SK-N-SH (cell line): ENCODE data around the gene CYP51A1. TPM values are rescaled to one million over a fixed set of nuclear protein-coding genes. Genes with fewer than 3 reads are reported as not detected.

Source experiments
- CTCF ChIA-PET: fragments of 300-600, 350-600 bp; formaldehyde crosslinking; extraction: SDS; loops from one replicate; lab custom pipeline; 2021; lab: Yijun Ruan, JAX
- POLR2A ChIA-PET: fragments of 350-600 bp; sonication (Branson Sonifier 250); formaldehyde crosslinking; extraction: SDS; loops from one replicate; lab custom pipeline; 2020; ENCODE audit warnings: antibody characterized with exemption, inconsistent platforms; lab: Yijun Ruan, JAX
- DNase-seq: peaks from one replicate; pipeline ENCODE4 v3.0.0; 2012
- H2AFZ ChIP-seq: fragments of 200-600 bp; sonication (generic); 2 replicates; pipeline ENCODE4 v1.8.1; 2016; ENCODE audit warnings: antibody characterized with exemption, mild to moderate bottlenecking, low read depth
- H3F3A ChIP-seq: fragments of 200-600 bp; sonication (generic); replicated peaks from 2 replicates; pipeline ENCODE3; 2016; ENCODE audit warnings: antibody characterized with exemption, mild to moderate bottlenecking; ENCODE audit not compliant: insufficient read depth
- H3K27ac ChIP-seq, 2 experiments: fragments of 200-500 bp in 1 of 2; fragments of 200-600 bp in 1 of 2; sonication (Bioruptor generic) in 1 of 2; sonication (generic), shearing (Covaris generic) in 1 of 2; 2 replicates each; pipeline versions ENCODE4 v1.5.1 to v1.6.1; 2014 to 2016; ENCODE audit warnings: low read depth in 2 of 2, inconsistent platforms in 1 of 2, low read length in 1 of 2, mild to moderate bottlenecking in 1 of 2, mixed read lengths in 1 of 2
- H3K27me3 ChIP-seq: fragments of 200-600 bp; sonication (generic), shearing (Covaris generic); 2 replicates; pipeline ENCODE4 v1.6.1; 2016; ENCODE audit warnings: mixed run types; ENCODE audit not compliant: insufficient read depth
- H3K36me3 ChIP-seq, 2 experiments: fragments of 200-500 bp in 1 of 2; fragments of 200-600 bp in 1 of 2; sonication (Bioruptor generic) in 1 of 2; sonication (generic) in 1 of 2; replicated peaks in 1 of 2; 2 replicates each; pipeline versions ENCODE3 to v1.5.1; 2014 to 2016; ENCODE audit warnings: low read length in 1 of 2, mild to moderate bottlenecking in 1 of 2; ENCODE audit not compliant: insufficient read depth in 2 of 2, control insufficient read depth in 1 of 2
- H3K4me1 ChIP-seq, 2 experiments: fragments of 200-500 bp in 1 of 2; fragments of 200-600 bp in 1 of 2; sonication (Bioruptor generic) in 1 of 2; sonication (generic), shearing (Covaris generic) in 1 of 2; 2 replicates each; pipeline versions ENCODE4 v1.5.1 to v1.6.1; 2014 to 2016; ENCODE audit warnings: low read depth in 1 of 2, low read length in 1 of 2, mixed run types in 1 of 2; ENCODE audit not compliant: insufficient read depth in 2 of 2, control insufficient read depth in 1 of 2
- H3K4me2 ChIP-seq: fragments of 200-600 bp; sonication (generic), shearing (Covaris generic); 2 replicates; pipeline ENCODE4 v1.6.1; 2017; ENCODE audit warnings: mixed run types
- H3K4me3 ChIP-seq, 2 experiments: fragments of 200-500 bp in 1 of 2; fragments of 200-600 bp in 1 of 2; sonication (Bioruptor generic) in 1 of 2; sonication (generic), shearing (Covaris generic) in 1 of 2; 2 replicates each; pipeline versions ENCODE4 v1.5.1 to v1.8.1; 2014 to 2016; ENCODE audit warnings: low read depth in 2 of 2, inconsistent platforms in 1 of 2, low read length in 1 of 2, mild to moderate bottlenecking in 1 of 2, mixed read lengths in 1 of 2, moderate library complexity in 1 of 2
- H3K79me2 ChIP-seq: fragments of 200-600 bp; sonication (generic); 2 replicates; pipeline ENCODE4 v1.8.1; 2017; ENCODE audit warnings: mild to moderate bottlenecking; ENCODE audit not compliant: insufficient read depth
- H3K9ac ChIP-seq: fragments of 200-600 bp; sonication (generic); 2 replicates; pipeline ENCODE4 v1.6.1; 2017; ENCODE audit warnings: mixed run types
- H3K9me2 ChIP-seq: fragments of 200-600 bp; sonication (generic); 2 replicates; pipeline ENCODE4 v1.6.1; 2017; ENCODE audit warnings: mixed run types
- H3K9me3 ChIP-seq: fragments of 200-600 bp; sonication (generic); 2 replicates; pipeline ENCODE4 v1.6.1; 2017; ENCODE audit warnings: mixed run types, mild to moderate bottlenecking, moderate library complexity
- H4K20me1 ChIP-seq: fragments of 200-600 bp; sonication (generic); 2 replicates; pipeline ENCODE4 v1.6.1; 2017; ENCODE audit warnings: mild to moderate bottlenecking, mixed run types; ENCODE audit not compliant: insufficient read depth
- CTCF ChIP-seq: fragments of 200-600 bp; sonication (generic); IDR thresholded peaks from 2 replicates; pipeline ENCODE4 v1.6.1; 2017; ENCODE audit warnings: antibody characterized with exemption, mild to moderate bottlenecking, moderate library complexity
- EP300 ChIP-seq, 2 experiments: IDR thresholded peaks; 2 replicates each; pipeline versions ENCODE4 v1.4.0 to v1.6.1; 2012; ENCODE audit warnings: borderline replicate concordance in 1 of 2, low read depth in 1 of 2, low read length in 1 of 2
- FOSL2 ChIP-seq: IDR thresholded peaks from 2 replicates; pipeline ENCODE4 v1.4.0; 2012; ENCODE audit warnings: low read depth, mild to moderate bottlenecking, moderate library complexity, borderline replicate concordance
- JUND ChIP-seq: IDR thresholded peaks from 2 replicates; pipeline ENCODE4 v1.4.0; 2012
- MEF2A ChIP-seq: IDR thresholded peaks from 2 replicates; pipeline ENCODE4 v1.4.0; 2012; ENCODE audit warnings: low read depth, borderline replicate concordance
- MXI1 ChIP-seq: IDR thresholded peaks from 2 replicates; pipeline ENCODE4 v1.6.1; 2012; ENCODE audit warnings: mild to moderate bottlenecking, low read depth, low read length, improper control_type of control experiment
- NFIC ChIP-seq: IDR thresholded peaks from 2 replicates; pipeline ENCODE4 v1.4.0; 2012; ENCODE audit warnings: borderline replicate concordance
- PBX3 ChIP-seq: IDR thresholded peaks from 2 replicates; pipeline ENCODE4; 2012
- POLR2AphosphoS5 ChIP-seq: IDR thresholded peaks from 2 replicates; pipeline ENCODE4 v1.6.1; 2012; ENCODE audit warnings: low read depth, low read length
- RCOR1 ChIP-seq: fragments of 150-350 bp; IDR thresholded peaks from 2 replicates; pipeline ENCODE4 v1.6.1; 2017; ENCODE audit warnings: antibody characterized with exemption, low read length
- RXRA ChIP-seq: IDR thresholded peaks from 2 replicates; pipeline ENCODE4 v1.4.0; 2012; ENCODE audit warnings: low read depth, mild to moderate bottlenecking, borderline replicate concordance
- TAF1 ChIP-seq: IDR thresholded peaks from 2 replicates; pipeline ENCODE4 v1.6.1; 2012; ENCODE audit warnings: low read depth, mild to moderate bottlenecking, low read length, moderate library complexity, borderline replicate concordance
- TCF12 ChIP-seq: IDR thresholded peaks from 2 replicates; pipeline ENCODE4 v1.4.0; 2012
- WGBS: methylation state at CpG from one replicate; pipeline ENCODE4 v1.1.6; 2017; ENCODE audit warnings: low lambda C conversion rate; 5-methylcytosine and 5-hydroxymethylcytosine counted together
- polyA plus RNA-seq, 3 experiments: library from polyadenylated mRNA; depleted of rRNA; stranded (reverse); fragments of >200 nt; gene quantifications; 2 replicates each; pipeline ENCODE4 v1.2.3, GENCODE V29; 2012
- TF ChIP-seq, protein P1 (sequence below): IDR thresholded peaks from 2 replicates; pipeline ENCODE4 v1.6.1; 2012; ENCODE audit warnings: mild to moderate bottlenecking, low read depth, low read length, moderate library complexity

CYP51A1 gene
- polyA plus RNA-seq, 1 of the 3 experiments (the other 2 are of a cell fraction) = 4.7 TPM

DNA sequence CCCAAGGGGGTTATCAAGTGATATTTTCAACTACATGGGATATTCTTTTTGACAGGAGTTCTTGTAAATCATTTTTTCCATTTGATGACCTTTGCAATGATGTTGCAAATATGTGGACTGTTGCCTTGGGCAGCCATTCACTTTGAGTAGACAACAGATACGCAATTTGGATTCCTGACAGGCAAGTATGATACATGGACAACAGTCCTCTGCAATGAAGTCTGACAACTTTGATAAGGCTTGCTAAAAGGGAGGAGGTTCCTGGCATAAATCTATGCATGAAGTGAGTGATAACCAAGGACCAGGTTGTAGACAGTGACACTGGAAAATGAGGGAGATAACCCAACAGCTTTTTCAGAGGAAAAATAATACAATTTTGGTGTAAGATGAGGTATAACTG is 27.0 kb upstream of the CYP51A1 start:
- Histone ChIP-seq H3K9ac (no peak overlapping the region), H3K4me1 (no peaks in the 10 kb centered on the region; a peak in 1 of 4 replicates), H3K79me2 (no peaks in the 10 kb centered on the region), H3K27me3 (no peaks in the 10 kb centered on the region), H4K20me1 (no peaks in the 10 kb centered on the region), H3K27ac (no peak overlapping the region), H3K4me3 (no peak overlapping the region), H3K9me3 (no peaks in the 10 kb centered on the region), H2AFZ (no peak overlapping the region), H3F3A (peaks cover 5% of the 10 kb centered on the region), H3K36me3 (no peaks in the 10 kb centered on the region), H3K9me2 (no peaks in the 10 kb centered on the region), H3K4me2 (no peak overlapping the region)
- CTCF ChIA-PET = interaction anchor here (1.2 to 2.8 kb wide), 4 partner anchors 16 to 300 kb away, joined by 3 to 11 read pairs (median 6); partner anchors contain the start of gene LRRD1
- POLR2A ChIA-PET = interaction anchor here (1.6 kb wide), 1 partner anchor 26 kb away, joined by 4 read pairs; no protein-coding TSS in a partner anchor
- no peak for TF ChIP-seq MXI1
- no peak for TF ChIP-seq TAF1
- 75% methylated on average over 1 of the region's 1 CpG for WGBS
- no peak for DNase-seq

- H3K79me2 ChIP-seq = no peaks in the 10 kb centered on the region
- 62% methylated on average over 3 of the region's 3 CpGs for WGBS
- H3K27me3 ChIP-seq = no peaks in the 10 kb centered on the region
- H3K4me3 ChIP-seq = no peak overlapping the region; a peak in 1 of 4 replicates
- H3K9me2 ChIP-seq = no peaks in the 10 kb centered on the region
- H3K27ac ChIP-seq = peak overlapping the region in 1 of 2 experiments; percentile 37; a peak in 2 of 4 replicates
- POLR2A ChIA-PET = no interaction called here
- H3K36me3 ChIP-seq = no peaks in the 10 kb centered on the region
- H3K4me2 ChIP-seq = peak overlapping the region; percentile 2; the same call in 1 of the 2 replicates
- CTCF ChIA-PET = interaction anchor here (0.8 to 1.1 kb wide), 2 partner anchors 14 to 25 kb away, joined by 3 read pairs; no protein-coding TSS in a partner anchor
- TF ChIP-seq FOSL2 (peak; percentile 76; the same call in 1 of the 2 replicates), JUND (peak; percentile 57; the same call in 1 of the 2 replicates), PBX3 (peak; percentile 55), EP300 (IDR thresholded peaks at IDR 0.05; ENCODE audit: borderline replicate concordance in 1 of 2, low read depth in 1 of 2, low read length in 1 of 2) (peak in 1 of 2 experiments; percentile 41; a peak in 1 of 4 replicates), POLR2AphosphoS5 (peak; percentile 25; the same call in 1 of the 2 replicates), RXRA (no peak), NFIC (peak; percentile 65), MEF2A (0 out of 2 replicates have a peak, but pooled peaks have one; percentile 10), RCOR1 (no peak), CTCF (no peak), TCF12 (peak; percentile 36; the same call in 1 of the 2 replicates)
- TF ChIP-seq, protein P1, sequence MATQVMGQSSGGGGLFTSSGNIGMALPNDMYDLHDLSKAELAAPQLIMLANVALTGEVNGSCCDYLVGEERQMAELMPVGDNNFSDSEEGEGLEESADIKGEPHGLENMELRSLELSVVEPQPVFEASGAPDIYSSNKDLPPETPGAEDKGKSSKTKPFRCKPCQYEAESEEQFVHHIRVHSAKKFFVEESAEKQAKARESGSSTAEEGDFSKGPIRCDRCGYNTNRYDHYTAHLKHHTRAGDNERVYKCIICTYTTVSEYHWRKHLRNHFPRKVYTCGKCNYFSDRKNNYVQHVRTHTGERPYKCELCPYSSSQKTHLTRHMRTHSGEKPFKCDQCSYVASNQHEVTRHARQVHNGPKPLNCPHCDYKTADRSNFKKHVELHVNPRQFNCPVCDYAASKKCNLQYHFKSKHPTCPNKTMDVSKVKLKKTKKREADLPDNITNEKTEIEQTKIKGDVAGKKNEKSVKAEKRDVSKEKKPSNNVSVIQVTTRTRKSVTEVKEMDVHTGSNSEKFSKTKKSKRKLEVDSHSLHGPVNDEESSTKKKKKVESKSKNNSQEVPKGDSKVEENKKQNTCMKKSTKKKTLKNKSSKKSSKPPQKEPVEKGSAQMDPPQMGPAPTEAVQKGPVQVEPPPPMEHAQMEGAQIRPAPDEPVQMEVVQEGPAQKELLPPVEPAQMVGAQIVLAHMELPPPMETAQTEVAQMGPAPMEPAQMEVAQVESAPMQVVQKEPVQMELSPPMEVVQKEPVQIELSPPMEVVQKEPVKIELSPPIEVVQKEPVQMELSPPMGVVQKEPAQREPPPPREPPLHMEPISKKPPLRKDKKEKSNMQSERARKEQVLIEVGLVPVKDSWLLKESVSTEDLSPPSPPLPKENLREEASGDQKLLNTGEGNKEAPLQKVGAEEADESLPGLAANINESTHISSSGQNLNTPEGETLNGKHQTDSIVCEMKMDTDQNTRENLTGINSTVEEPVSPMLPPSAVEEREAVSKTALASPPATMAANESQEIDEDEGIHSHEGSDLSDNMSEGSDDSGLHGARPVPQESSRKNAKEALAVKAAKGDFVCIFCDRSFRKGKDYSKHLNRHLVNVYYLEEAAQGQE = no peak
- TF ChIP-seq, all 33 proteins: peak for 8
- no peak for DNase-seq
- no peaks in the 10 kb centered on the region for H3K9me3 ChIP-seq
- H3K4me1 ChIP-seq = no peaks in the 10 kb centered on the region; a peak in 1 of 4 replicates
- peak overlapping the region; percentile 2; the same call in 1 of the 2 replicates for H2AFZ ChIP-seq
- H3F3A ChIP-seq = peaks cover 5% of the 10 kb centered on the region
- H3K9ac ChIP-seq = no peak overlapping the region
- H4K20me1 ChIP-seq = no peaks in the 10 kb centered on the region
Measured at GRCh38 chr7:92158660-92159575, 24.6 kb upstream of the CYP51A1 start.
